Measurements from ENCODE around the gene ZNF14.
"Not testable (repeated sequence)": the region's sequence is repeated elsewhere in the genome, so short reads cannot be mapped to it uniquely, and the experiment has no call there.

The ZNF14 gene

DNA sequence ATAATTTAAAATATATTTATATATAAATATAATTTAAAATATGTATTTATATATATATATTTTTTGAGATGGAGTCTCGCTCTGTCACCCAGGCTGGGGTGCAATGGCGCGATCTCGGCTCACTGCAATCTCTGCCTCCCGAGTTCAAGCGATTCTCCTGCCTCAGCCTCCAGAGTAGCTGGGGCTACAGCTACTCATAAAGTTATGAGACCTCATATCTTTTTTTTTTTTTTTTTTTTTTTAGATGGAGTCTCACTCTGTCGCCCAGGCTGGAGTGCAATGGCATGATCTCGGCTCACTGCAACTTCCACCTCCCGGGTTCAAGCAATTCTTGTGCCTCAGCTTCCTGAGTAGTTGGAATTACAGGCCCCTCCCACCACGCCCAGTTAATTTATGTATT lies 43.9 kb downstream of the ZNF14 start:
- DNase-seq (ENCODE audit: low read depth in 3 of 3): not testable (repeated sequence)

DNA sequence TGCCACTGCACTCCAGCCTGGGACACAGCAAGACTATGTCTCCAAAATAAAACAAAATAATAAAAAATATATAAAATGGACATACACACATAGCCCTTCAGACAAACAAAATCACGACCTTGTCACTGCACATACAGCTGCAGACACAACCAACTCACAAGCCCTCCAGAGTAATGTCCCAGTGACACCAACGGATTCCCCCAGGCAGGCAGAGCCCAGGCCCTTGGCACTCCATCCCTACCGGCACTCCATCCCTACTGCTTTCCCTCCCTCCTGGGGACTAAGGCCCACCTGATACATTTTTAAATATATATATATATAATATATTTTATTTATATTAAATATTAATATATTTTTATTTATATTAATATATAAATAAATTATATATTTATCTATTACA lies 45.8 kb downstream of the ZNF14 start:
- no peak for DNase-seq (ENCODE audit: low read depth in 3 of 3)

DNA sequence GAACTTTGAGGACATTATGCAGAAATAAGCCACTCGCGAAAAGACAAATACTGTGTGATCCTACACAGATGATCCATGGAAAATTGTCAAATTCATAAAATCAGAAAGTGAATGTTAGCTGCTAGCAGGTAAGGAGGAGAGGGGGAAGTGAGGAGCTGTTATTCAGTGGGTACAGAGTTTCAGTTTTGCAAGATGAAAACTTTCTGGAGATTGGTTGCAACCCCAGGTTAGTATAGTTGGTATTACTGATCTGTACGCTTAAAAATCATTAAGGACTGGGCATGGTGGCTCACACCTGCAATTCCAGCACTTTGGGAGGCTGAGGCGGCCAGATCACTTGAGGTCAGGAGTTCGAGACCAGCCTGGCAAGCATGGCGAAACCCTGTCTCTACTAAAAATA lies 46.3 kb downstream of the ZNF14 start:
- DNase-seq (ENCODE audit: low read depth in 3 of 3): no peak

DNA sequence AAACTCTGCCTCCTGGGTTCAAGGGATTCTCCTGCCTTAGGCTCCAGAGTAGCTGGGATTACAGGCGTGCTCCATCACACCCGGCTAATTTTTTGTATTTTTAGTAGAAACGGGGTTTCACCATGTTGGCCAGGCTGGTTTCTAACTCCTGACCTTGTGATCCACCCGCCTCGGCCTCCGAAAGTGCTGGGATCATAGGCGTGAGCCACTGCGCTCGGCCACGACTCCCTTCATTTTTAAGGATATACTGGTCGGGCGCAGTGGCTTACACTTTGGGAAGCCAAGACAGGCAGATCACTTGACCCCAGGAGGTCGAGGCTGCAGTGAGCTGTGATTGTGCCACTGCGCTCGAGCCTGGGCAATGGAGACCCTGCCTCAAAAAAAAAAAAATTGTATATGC lies 46.8 kb downstream of the ZNF14 start:
- not testable (repeated sequence) for DNase-seq (ENCODE audit: low read depth in 3 of 3)

DNA sequence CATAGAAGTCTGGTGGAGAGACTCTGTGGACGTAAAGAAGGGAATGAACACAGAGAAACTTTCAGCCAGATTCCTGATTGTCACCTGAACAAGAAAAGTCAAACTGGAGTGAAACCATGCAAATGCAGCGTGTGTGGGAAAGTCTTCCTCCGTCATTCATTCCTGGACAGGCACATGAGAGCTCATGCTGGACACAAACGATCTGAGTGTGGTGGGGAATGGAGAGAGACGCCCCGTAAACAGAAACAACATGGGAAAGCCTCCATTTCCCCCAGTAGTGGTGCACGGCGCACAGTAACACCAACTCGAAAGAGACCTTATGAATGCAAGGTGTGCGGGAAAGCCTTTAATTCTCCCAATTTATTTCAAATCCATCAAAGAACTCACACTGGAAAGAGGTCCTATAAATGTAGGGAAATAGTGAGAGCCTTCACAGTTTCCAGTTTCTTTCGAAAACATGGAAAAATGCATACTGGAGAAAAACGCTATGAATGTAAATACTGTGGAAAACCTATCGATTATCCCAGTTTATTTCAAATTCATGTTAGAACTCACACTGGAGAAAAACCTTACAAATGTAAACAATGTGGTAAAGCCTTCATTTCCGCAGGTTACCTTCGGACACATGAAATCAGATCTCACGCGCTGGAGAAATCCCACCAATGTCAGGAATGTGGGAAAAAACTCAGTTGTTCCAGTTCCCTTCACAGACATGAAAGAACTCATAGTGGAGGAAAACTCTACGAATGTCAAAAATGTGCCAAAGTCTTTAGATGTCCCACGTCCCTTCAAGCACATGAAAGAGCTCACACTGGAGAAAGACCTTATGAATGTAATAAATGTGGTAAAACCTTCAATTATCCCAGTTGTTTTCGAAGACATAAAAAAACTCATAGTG lies 53.5 kb downstream of the ZNF14 start:
- DNase-seq (ENCODE audit: low read depth in 3 of 3): no peak

DNA sequence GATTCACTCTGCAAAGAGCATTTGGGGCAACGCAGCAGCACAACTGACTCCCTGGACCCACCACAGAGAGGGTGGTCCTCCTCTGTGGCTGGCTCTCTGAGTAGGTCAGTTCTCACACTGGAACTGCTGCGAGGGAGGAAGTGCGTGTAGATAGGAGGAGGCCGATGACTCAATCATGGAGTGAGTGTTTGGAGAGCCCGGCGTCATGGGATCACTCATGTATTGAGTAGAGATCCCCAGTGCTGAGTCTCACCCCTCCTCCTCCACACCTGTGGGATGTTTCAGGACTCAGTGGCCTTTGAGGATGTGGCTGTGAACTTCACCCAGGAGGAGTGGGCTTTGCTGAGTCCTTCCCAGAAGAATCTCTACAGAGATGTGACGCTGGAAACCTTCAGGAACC lies 55.3 kb downstream of the ZNF14 start:
- DNase-seq (ENCODE audit: low read depth in 3 of 3): no peak

DNA sequence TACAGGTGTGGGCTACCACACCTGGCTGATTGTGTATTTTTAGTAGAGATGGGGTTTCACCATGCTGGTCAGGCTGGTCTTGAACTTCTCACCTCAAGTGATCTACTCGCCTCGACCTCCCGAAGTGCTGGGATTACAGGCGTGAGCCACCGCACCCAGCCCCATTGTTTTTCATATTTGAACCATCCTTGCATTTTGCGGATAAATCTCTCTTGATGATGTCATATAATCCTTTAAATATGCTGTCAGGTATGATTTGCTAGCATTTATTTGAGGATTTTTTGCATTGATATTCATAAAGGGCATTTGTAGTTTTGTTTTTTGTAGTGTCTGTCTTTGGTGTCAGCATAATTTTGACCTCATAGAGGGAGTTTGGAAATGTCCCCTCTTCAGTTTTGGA lies 58.6 kb downstream of the ZNF14 start:
- no peak for DNase-seq (ENCODE audit: low read depth in 3 of 3)

DNA sequence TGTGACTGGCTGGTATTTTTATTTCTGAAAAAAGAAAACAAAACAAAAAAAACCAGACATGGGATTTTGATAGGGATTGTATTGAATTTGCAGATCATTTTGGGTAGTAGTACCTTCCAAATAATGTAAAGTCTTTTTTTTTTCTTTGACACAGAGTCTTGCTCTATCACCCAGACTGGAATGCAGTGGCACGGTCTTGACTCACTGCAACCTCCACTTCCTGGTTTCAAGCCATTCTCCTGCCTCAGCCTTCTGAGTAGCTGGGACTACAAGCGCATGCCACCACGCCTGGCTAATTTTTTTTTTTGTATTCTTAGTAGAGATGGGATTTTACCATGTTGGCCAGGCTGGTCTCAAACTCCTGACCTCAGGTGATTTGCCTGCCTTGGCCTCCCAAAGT lies 60.1 kb downstream of the ZNF14 start:
- no peak for DNase-seq (ENCODE audit: low read depth in 3 of 3)

DNA sequence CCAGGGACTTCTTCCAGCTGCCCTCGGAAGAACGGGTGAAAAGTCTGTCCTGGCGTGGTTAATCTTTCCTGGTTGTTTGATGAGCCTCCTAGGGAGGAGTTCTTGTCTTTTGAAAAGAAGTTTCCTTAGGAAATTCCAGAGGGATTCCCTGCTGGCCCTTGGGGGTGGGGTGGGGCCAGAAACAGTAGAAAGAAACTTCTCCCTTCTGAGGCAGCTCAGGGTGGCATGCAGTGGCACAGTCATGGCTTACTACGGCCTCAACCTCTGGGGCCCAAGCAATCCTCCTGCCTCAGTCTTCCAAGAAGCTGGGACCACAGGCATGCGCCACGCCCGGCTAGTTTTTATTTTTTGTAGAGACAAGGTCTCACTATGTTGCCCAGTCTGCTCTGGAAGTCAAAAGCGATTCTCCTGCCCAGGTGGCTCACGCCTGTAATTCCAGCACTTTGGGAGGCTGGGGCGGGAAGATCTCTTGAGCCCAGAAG lies 62.8 kb downstream of the ZNF14 start:
- DNase-seq (ENCODE audit: low read depth in 3 of 3): no peak

DNA sequence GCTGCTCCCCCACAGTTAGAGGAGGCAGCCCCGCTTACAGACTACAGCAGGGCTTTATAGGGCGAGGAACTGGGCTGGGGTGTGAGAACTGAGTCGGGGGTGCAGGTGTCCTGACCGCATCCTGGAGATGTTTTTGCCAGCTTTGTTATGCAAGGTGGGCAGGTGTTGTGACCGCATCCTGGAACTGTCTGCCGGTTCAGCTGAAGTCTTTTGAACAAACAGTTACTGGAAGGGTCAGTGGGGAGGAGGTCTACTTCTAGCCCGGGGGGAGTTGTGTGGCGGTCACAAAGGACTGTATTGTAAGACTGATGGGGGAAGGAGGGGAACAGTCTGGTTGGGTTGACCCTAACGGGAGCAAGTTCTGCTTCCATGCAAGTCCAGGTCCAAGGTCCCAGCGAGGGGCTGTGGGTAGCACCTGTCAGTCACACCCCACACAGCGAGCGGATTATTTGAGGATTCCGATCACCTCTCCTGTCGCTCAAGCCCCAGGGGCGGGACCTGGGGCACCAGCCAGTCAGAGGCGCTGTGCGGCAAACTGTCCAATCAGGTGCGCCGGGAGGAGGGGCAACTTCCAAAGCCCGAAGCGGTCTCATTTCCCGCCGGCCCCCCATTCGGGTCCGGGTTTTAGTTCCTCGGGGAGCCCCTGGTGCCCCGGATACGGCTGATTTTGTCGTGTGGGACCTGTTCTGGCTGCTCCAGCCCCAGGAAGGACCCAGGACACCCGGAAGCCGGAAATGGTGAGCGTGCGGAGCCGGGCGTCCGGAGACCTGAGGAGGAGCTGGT lies 64.5 kb downstream of the ZNF14 start, which contains the start of gene ZNF101:
TSS of gene ZNF101 (plus strand) at position 610 of the 783 bp plus-strand sequence. CDS start at position 735, 125 bp downstream.
- DNase-seq (ENCODE audit: low read depth in 3 of 3): peak; percentile 92 to 95 (median 95)

DNA sequence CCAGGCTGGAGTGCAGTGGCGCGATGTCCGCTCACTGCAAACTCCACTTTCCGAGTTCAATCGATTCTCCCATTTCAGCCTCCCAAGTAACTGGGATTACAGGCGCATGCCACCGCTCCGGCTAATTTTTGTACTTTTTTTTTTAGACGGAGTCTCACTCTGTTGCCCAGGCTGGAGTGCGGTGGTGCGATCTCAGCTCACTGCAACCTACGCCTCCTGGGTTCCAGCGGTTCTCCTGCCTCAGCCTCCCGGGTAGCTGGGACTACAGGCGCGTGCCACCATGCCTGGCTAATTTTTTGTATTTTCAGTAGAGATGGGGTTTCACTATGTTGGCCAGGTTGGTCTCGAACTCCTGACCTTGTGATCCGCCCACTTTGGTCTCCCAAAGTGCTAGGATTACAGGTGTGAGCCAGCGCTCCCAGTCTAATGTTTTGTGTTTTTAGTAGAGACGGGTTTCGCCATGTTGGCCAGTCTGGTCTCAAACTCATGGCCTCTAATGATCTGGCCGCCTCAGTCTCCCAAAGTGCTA lies 67.4 kb downstream of the ZNF14 start:
- not testable (repeated sequence) for DNase-seq (ENCODE audit: low read depth in 3 of 3)

DNA sequence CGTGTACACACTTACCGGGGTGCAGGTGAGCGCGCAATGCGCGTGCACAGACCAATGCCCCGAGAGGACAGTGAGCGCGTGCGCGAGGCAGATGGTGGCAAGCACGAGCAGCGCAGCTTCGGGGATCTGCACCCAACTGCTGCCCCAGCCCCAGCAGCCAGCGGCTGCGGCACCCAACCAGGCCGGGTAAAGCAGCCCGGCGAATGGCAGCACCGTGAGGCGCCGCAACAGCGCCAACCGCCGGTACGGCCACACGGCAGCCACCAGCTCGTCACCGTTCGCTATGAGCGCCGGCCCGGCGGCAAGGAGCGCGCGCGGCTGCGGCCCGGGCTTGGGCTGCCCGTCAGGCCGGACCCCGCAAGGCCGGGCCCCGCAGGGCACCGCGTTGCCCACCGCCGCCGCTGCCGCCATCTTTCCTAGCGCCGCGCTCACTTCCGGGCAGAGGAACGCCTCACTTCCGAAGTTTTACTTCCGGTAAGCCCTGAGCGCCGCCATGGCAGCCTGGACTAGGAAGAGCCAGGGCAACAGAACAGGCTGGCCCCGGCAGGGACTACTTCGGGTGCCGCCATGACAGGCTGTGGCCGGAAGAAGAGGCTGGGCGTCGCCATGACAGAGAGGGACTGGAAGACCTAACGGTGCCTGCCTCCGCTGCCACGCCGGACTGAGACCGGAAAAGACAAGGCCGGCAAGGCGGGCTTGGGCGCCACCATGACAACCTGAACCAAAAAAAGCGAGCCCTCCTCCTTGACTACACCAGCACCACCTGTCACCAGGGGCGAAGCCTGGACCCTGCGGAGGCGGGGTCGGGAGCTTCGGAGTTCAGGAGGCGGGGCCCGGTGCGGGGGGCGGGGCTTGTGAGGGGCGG lies 69.4 kb downstream of the ZNF14 start, which contains the start of gene ATP13A1:
TSS of gene ATP13A1 (minus strand) at position 421 of the 865 bp plus-strand sequence. CDS start at position 411, 10 bp downstream.
- DNase-seq (ENCODE audit: low read depth in 3 of 3): peak; percentile 84 to 92 (median 89)

DNA sequence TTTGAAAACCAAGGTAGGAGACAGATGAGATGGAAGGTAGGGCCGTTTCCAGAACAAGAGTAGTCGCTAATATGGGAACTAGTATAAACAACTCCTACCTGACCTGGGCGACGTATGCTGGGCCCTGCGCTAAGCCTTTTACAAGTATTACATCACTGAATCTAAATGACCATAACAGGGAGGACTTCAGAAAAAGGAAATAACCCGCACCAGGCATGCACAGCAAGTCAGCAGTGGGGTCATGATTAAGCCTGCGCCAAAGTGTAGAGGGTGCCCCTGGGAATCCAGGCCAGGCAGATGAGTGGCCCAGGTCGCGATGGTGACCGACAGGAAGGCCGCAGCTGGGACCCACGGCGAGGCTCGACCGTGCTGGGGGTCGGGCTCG lies 70.0 kb downstream of the ZNF14 start:
- no peak for DNase-seq (ENCODE audit: low read depth in 3 of 3)

DNA sequence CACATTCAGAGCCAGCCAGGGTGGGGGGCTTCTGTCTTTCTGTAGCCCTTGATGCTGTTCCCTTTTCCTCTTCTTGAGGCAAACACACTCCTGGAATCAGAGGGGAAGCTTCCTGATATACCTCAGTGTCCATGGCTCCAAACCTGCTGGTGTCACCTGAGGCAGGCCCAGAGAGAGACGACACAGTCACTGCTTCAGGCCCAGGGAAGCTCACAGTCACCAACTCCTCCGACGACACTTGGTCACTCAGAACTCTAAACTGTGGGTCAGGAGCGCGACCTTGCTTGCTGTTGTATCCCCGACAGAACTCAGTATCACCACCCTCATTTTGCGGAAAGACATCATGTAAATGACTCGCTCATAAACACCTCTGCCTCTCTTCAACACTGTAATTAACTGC lies 70.6 kb downstream of the ZNF14 start:
- no peak for DNase-seq (ENCODE audit: low read depth in 3 of 3)

DNA sequence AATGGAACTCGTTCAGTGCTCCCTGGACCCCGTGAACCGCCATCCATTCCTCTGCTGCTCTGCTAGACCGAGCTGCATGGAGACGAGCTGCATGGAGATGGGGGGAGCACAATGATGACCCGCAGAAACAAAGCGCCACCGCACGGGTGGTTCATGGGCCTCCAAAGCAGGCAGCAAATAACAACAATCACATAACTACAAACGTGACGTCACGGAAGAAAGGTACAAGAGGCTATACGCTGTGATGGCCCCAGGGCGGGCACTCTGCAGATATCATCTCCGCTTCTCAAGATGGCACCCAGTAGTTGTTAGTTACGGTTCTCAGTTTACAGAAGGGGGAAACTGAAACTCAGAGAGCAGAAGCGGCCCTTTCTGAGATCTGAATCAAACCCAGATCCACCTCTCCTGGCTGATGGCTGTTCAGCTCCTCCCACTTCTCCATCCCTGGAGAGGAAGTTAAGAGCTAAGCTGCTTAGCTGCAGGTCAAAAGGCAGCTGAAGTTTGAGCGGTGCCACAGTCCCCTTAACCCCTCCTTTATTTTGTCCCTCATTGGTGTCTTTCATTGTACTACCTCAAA lies 71.1 kb downstream of the ZNF14 start:
- DNase-seq (ENCODE audit: low read depth in 3 of 3): peak in 2 of 3 donors; percentile 20 to 32

DNA sequence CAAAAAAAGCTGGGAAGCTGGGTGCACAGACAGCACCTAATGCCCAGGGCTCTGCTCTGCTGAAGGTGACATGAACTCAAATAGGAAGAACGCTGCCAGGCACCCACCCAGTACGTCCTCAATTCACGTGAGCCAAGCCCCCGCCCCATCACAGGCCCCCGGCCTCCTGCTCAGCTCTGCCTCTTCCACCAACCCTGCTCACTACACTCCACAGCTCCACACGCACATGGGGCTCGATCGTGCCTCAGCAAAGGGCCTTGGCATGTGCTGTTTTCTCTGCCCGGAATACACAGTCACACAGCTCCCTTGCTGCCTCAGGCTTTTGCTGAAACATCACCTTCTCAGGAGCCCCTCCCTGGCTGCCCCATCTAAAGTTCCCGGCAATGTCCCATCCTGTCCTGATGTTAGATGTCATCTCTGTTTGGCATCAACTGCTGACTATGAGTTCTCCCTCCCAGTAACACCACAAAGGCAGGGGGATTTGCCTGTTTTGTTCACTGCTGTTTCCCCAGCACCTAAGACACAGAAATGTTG lies 71.7 kb downstream of the ZNF14 start:
- DNase-seq (ENCODE audit: low read depth in 3 of 3): no peak
